CD4-positive, alpha-beta T cell treated with Interferon alpha-2 for 1 hour (primary cell): ENCODE results near the gene OR1J2.
"Not testable (repeated sequence)": the region's sequence is repeated elsewhere in the genome, so short reads cannot be mapped to it uniquely, and the experiment has no call there.

Experiments used
- DNase-seq, 2 donors: peaks; one replicate each; pipeline ENCODE4 v3.0.0-alpha.2; 2020 to 2022

The OR1J2 gene, protein sequence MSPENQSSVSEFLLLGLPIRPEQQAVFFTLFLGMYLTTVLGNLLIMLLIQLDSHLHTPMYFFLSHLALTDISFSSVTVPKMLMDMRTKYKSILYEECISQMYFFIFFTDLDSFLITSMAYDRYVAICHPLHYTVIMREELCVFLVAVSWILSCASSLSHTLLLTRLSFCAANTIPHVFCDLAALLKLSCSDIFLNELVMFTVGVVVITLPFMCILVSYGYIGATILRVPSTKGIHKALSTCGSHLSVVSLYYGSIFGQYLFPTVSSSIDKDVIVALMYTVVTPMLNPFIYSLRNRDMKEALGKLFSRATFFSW

DNA sequence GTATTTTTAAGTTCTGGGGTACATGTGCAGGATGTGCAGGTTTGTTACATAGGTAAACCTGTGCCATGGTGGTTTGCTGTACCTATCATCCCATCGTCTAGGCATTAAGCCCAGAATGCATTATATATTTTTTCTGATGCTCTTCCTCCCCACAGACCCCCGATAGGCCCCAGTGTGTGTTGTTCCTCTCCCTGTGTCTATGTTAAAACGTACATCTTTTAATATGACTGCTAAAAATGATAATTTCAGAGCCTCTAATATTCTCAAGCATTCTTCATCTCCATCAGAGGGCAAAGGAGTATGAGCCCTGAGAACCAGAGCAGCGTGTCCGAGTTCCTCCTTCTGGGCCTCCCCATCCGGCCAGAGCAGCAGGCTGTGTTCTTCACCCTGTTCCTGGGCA is at the start of gene OR1J2:
TSS of gene OR1J2 (plus strand) at position 301 of the 400 bp plus-strand sequence. CDS start at position 301, 0 bp downstream.
- DNase-seq: no peak

DNA sequence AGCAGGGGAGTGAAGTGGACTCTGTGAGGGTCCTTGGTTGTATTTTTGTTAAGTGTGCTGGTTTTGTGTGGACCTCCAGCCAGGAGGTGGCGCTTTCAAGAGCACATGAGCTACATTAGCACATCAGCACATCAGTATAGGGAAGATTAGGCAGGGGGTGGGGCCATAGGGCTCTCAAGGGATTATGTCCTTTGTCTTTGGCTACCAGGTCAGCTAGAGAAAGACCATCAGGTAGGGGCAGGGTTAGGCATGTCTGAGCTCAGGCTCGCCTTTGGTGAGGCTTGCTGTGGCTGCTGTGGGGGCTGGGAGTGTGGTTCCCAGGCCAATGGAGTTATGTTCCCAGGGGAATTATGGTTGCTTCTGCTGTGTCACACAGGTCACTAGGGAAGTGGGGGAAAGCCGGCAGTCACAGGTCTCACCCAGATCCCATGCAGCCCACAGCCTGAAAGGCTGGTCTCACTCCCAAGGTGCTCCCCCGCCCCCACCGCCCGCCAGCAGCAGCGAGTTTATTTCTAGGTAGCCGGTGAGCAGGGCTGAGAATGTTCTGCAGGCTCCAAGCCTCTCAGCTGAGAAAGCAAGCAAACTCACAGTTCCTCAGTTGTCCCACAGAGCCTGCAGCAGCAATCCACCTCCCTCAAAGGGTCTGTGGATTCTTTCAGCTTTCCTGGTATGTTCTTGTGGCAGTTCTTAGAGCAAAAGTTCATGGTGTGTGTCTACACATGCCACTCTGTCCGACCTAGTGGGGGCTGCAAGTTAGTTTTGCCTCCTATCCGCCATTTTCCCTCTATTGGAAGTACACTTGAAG is 46.6 kb upstream of the OR1J2 start:
- DNase-seq: peak; percentile 6 to 19

DNA sequence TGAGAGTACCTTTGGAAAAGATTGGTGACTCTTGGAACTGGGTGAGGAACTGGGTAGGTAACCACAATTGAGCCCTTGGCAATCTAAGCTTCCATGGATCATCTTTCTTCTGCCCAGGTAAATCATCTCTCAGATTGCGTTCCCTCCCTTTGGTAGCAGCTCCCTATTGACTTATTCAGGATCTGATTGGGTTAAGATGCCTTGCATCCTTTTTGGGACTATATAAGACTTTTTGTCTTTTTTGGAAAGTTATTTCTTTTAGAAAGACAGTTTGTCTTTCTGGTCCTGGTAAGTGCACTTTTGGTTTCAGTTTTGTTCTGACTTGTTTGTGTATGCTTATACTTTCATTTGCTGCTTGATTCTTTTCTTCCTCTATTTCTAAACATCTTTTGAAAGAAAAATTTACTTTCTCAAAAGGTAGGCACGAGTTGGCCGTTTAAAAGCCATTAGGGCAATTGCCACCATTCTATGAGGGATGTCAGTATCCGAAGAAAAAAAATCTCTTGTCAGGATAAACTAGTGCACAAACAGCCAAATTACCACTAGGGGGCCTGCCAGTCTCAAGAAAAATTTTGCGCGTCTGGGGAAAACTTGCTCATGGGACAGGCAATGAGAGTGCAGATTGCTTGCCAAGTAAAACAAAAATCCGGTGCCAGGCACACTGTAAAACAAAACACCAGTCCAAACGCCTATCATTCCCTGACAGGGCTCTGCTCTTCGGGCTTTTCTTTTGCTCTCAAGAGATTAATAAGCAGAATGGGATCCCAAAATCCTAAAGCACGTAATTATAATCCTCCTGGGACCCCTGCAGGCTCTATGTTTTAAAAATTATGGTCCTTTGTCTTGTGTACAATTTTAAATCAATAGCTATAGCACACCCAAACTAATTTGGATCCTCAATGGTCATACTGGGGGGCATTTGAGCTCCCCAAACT is 45.7 kb upstream of the OR1J2 start:
- peak; percentile 61 to 77 for DNase-seq

DNA sequence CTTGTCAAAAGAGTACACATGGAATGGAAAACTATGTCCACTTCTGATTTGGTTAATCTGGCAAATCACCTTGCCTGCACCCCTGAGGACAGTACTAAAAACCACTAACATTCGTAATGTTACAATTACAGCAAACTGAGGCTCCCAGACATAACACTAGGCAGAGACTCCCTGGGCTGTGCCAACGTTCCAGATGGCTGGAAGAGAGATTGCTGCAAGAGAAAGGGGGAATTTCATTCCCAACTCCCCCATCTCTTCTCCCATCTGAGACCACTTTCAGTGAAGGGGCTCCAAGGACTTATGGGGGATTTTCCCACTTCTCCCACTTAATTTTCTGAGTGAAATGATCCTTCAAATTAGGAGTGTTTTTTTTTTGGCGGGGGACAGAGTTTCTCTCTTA is 44.1 kb upstream of the OR1J2 start:
- DNase-seq: no peak

DNA sequence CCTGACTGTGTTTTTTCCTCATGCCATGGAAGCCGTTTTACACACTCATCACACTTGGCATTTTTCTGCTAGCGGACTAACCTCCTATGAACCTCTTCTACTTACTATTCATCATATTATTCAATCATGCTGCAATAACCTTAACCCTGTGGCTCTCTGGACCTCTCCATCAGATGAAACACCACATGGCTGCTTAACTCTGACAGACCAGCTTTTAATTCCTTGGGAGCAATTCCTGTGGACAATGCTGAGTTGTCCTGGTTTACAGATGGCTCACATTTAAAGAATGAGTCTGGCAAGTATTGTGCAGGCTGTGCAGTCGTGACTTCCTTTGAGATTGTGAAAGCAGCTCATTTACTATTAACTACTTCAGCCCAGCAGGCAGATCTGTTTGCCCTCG is 41.9 kb upstream of the OR1J2 start:
- no peak for DNase-seq

DNA sequence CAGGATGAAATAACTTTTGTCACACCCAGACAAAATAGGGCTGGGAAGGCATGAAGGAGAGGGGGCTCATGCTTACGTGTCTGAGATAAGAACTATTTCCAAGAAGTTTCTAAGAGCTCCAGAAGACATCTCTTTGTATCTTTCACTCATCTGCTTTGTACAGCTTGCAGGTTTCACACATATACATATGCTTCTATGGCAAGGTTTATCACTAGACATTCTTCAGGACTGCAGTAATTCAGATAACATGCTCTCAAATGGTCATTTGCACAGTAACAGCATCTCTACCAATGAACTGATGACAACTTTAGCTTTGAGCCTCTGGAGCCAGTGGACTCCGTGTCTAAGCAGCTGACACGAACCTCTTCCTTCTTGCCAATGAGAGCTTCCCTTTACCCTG is 36.0 kb upstream of the OR1J2 start:
- DNase-seq: no peak

DNA sequence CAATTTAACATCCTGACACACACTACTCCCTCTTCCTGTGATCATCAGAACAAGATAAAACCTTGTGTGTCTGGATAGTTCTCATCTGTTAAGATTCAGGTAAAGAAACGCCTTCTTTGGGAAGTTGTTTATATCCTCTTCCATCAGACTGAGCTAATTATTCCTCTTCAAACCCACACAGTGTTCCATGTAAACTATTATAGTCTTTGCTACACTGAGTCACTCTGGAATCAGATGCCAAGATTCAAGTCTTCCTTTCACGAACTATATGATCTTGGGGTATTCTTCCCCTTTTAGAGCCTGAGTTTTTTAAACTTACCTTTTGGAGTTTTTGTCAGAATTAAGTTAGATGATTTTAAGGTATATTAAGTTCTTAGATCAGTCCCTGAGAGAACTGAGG is 34.9 kb upstream of the OR1J2 start:
- DNase-seq: no peak

DNA sequence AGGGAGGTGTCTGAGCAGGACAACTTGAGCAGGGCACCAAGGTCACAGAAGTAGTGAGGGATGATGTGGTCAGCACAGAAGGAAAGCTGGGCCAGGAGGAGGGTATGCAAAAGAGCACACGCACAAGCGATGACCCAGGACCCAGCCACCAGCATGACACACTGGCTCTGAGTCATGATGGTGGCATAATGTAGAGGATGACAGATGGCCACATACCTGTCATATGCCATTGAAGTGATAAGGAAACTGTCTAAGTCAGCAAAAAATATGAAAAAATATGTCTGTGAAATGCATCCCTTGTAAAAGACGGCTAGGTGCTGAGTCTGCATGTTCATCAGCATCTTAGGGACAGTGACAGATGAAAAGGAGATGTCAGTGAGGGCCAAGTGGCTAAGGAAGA is 33.3 kb upstream of the OR1J2 start:
- DNase-seq: no peak

DNA sequence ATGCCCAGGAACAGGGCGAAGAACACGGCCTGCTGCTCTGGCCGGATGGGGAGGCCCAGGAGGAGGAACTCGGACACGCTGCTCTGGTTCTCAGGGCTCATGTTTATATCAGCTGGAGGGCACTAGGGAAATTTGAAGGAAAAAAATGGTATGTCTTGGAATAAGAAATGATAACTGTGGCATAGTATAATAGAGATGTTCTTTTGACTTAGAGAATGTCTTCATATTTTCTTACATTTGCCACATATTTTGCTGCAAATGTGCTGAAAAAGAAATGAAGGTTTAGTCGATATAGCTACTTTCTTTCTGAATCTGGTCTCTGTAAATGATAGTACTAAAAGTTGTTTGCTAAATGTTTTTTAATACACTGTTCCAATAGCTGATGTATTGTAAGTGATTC is 32.8 kb upstream of the OR1J2 start, which contains the start of gene OR1J1:
TSS of gene OR1J1 (minus strand) at position 101 of the 400 bp plus-strand sequence. CDS start at position 101, 0 bp downstream.
- no peak for DNase-seq

DNA sequence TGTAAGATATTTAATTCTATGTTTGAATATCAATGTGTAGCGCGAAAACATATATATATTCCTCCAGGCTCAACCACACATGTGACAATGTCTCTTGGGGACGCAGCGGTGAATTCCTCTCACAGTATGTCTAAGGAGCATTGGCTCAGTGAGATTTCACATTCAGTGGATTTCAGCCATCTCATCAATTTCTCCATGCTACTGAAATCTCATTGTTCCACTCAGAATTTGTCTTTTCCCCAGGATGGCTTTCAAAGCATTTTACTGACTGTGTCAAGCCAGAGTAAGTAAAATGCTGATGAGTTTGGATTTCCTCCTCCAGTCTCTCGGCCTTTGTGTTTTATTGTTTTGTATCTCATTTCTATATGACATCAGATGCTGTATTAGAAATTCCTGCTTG is 31.5 kb upstream of the OR1J2 start:
- no peak for DNase-seq

DNA sequence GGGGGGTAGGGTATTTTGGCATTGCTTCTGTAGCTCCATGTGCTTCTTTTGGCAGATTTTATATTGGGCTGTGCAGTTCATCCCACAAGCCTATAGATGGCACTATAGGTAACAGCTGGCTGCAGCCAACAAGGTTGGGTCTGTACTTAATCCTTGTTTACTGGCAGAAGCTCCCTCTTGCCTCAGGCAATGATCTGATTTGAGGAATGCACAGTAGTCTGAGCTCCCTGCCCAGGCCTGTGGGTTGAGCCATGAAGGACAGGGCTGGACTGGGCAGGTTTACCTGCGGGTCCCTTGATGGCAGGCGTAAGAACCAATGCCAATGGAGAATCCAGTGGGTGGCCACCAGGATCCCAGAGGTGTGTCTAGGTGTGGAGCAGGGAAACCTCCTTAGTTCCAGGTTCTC is 11.7 kb upstream of the OR1J2 start:
- DNase-seq: peak in 1 of 2 donors; percentile 38

DNA sequence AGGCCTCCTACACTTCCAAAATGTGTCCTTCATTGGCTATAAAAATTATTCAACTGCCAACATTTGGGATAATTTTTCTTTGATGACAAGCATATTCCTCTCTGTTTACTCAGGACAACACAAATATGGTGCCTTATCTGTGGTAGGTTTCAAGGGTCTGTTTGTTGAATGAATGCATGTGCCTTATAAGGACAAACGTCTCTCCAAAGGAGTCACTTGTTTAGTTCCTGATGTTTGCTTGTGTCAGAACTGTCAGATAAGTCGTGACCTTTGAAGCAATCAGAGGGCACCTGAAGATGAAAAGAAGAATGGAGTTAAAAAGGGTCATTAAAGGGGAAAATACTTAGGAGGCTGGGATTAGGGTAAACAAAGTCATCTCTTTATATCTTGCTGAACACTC is 3.6 kb upstream of the OR1J2 start:
- DNase-seq: no peak

DNA sequence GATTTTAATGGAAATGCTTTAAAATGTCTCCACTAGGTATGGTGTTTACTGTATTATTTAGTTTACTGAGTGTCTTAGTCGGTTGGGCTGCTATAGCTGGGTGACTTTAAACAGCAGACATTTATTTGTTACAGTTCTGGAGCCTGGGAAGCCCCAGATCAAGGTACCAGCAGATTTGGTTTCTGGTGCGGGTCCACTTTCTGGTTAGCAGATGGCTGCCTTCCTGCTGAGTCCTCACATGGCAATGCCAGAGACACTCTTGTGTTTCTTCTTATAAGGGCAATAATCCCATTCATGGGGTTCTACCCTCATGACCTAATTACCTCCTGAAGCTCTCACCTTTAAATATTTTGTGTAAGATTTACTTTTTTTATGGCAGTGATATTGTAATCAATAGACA is 7.6 kb downstream of the OR1J2 start:
- DNase-seq: no peak

DNA sequence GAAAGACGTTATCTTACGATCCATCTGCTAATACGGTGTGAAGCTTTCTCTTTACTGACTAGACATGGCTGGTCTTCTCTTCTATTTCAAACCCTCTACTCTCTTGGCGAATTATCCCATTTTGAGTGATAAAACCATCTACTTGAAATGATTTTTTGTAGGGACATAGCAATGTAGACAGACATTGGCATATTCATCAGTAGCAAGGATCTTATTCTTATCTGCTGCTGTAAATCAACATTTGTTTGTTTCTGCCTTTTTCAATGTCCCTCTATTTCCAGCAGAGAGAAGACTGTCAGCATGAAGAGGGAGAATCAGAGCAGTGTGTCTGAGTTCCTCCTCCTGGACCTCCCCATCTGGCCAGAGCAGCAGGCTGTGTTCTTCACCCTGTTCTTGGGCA is 8.2 kb downstream of the OR1J2 start, which contains the start of gene OR1J4:
TSS of gene OR1J4 (plus strand) at position 301 of the 400 bp plus-strand sequence. CDS start at position 301, 0 bp downstream.
- no peak for DNase-seq

DNA sequence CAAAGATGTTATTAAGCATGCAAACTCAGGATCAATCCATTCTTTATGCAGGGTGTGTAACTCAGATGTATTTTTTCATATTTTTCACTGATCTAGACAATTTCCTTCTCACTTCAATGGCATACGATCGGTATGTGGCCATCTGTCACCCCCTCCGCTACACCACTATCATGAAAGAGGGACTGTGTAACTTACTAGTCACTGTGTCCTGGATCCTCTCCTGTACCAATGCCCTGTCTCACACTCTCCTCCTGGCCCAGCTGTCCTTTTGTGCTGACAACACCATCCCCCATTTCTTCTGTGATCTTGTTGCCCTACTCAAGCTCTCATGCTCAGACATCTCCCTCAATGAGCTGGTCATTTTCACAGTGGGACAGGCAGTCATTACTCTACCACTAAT is 8.8 kb downstream of the OR1J2 start:
- DNase-seq: no peak

DNA sequence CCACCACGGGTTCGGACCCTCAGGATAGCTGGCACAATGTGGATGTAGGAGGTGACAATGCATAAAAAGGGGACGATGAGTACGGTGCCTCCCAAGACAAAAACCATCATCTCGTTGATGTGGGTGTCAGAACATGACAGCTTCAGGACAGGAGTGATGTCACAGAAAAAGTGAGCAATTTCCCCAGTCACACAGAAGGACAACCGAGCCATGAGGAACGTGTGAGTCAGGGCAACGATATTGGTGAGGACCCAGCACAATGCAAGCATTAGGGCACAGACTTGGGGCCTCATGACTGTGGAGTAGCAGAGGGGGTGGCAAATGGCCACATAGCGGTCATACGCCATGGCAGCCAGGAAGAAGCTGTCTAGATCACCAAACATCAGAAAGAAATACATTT is 16.0 kb downstream of the OR1J2 start:
- DNase-seq: no peak

DNA sequence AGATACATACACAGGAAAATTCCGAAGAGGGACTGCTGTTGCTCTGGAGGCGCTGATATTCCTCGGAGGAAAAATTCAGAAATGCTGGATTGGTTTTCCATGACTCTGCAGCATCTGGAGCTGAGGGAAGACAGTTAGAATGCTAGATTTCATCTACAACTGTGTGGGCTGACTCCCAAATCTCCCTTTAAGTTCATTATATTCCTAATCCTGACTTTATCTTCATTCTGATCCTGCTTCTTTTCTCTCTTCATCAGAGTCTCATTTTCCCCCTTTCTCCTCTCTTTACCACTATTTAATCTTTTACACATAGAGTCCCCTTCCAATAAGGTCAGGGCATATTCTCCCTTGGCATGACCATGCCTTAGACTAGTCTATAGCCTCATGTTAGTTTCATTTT is 16.6 kb downstream of the OR1J2 start, which contains the start of gene OR1N1:
TSS of gene OR1N1 (minus strand) at position 101 of the 400 bp plus-strand sequence. CDS start at position 101, 0 bp downstream.
- no peak for DNase-seq

DNA sequence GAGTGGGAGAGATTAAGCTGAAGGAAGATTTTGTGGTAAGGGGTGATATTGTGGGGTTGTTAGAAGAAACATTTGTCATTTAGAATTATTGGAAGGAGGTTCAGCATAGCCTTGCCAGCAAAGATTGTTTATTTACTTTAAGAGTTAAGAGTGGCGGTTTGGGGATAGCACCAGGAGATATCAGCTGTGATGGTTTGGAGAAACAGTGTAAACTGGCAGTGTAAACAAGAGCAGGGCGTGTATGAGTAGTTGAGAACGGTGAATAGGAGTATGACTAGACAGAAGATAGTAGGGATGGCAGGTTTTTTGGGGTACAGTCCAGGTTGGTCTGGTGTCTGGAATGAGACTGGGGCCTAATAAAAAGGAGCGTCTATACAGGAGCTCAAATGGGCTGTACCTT is 20.6 kb downstream of the OR1J2 start:
- not testable (repeated sequence) for DNase-seq

DNA sequence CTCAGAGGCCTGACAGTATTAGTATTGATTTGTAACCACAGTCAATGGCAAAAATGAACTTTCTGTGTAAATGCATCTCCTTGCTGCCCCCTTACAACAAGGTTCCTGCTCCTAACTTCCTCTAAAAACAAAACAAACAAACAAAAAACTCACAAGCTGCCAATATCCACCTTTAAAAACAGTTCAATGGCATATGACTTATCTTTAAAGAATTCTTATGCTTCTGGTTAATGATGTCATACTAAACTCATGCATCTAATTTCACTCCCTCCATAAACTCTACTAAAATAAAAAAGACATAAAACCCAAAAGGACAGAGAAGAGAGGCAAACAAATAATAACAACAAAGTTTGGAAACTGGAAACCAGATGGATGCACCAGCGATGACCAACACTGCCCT is 25.5 kb downstream of the OR1J2 start:
- no peak for DNase-seq

DNA sequence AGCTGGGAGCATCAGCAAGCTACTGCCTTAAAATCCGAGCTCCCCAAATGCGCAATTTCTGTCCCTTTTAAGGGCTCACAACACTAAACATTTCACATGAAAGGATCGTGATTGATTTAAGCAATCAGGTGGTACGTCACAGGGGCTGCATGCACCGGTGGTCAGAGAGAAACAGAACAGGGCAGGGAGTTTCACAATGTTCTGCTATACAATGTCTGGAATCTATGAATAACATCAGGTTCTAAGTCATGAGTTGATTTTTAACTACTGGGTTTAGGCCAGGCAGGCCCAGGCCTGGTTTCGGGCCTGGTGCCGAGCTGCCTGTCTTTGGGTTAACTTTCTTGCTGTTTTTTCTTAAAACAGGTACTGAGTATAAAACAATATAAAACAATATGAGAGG is 26.5 kb downstream of the OR1J2 start:
- DNase-seq: not testable (repeated sequence)

DNA sequence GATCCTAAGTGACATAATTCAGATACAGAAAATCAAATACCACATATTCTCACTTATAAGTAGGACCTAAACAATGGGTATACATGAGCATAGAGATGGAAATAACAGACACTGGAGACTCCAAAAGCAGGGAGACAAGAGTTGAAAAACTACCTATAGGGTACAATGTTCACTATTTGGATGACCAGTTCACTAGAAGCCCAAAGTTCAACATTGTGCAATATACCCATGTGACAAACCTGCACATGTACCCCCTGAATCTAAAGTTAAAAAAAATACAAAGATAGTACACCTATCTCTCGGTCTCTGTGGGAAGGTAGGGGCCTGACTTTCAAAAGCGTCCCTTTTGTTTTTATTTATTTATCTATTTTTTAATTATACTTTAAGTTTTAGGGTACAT is 28.2 kb downstream of the OR1J2 start:
- no peak for DNase-seq

DNA sequence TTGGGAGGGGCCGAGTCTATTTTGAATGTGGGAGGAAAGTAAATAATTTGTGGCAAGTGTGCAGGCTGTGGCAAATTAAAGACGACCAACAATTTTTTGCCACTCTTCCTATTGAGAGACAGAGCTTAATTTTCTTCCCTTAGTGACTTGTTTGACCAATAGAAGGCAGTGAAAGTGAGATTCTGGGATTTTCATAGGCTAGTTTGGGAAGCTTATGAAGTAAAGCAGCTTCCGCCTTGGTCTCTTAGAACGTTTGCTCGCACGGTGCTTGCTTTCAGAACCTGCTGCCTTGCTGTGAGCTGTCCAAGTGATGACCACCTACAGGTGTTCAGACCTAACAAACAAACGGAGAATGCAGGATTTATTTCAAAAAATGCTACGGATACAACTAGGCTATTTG is 35.6 kb downstream of the OR1J2 start:
- DNase-seq: no peak

DNA sequence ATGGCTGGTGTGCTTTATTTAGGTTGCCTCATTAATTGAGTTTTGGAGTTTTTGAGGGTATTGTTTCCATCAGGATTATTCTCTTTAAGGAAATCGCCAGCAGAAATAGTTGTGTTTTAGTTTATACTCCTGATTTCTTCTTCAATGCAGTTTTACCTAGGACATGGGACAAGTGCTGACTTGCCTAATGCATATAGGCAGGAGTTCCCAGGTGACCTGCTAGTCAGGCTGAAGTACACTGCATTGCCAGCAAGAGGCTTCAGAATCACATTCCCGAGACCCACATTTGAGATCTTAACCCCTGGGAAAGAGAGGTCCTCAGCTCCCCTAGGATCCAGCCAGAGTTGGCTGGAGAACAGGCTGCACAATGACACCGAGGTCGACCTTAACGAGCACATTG is 40.8 kb downstream of the OR1J2 start:
- no peak for DNase-seq
